Measurements from ENCODE around the gene CUBN. TPM values are rescaled to one million over a fixed set of nuclear protein-coding genes. Genes with fewer than 3 reads are reported as not detected.

The CUBN gene
- total RNA-seq, 1 donor: 3.2 TPM

DNA sequence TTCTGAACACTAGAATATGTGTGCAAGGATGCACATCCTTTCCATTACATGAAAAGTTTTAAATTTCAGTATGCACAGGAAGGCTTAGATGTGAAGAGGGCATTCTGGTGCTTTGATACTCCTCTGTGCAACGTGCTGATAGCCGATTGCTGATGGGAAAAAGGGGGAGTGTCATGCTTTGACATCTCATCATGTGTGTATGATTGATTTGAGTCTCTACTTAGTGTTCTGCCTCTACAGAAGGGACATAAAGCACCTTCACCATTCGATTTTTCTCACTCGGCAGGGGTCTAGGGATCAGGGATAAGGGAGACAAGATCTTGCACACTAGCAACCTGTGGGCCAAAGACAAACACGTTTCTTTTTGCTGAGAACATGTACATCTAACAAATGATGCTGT, 197.7 kb downstream of the CUBN start:
- DNase-seq (ENCODE audit: low read depth in 2 of 3, low spot score in 2 of 3): no peak

DNA sequence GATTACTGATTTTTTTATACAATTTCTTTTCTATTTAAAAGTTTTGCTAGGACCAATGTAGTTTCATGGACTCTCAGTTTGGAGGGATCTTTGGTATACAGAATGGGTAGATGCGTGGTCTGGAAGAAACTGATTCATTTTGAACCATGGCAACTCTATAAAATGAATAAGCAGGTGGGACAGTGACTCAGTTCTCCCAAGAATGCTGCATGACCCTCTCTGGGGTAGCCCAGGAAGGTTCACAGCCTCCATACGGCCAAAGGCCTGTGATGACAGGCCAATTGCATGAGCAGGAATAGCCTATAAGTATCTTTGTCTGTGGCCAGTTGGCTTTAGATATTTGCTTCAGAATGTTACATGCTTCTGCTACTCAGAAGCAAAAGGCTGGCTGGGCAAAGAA, 199.1 kb downstream of the CUBN start:
- DNase-seq (ENCODE audit: low read depth in 2 of 3, low spot score in 2 of 3): no peak

DNA sequence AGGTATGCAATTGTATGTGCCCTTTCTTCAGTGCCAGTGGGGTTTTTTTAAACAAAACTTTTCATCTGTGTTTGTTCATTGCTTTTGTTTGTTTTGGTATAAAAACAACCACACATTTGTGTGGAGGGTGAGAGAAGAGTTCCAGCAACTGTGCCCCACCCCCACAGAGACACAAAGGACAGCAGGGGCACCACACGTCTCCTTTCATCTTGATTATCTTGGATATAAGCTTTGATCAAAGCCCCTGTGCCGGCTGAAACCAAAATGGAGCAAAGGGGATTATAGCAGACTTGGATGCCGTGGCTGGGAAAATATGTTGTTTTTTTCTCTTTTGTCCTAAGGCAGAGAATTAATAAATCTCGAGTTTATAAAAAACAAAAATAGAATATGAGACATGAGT, 200.5 kb downstream of the CUBN start:
- no peak for DNase-seq (ENCODE audit: low read depth in 2 of 3, low spot score in 2 of 3)

DNA sequence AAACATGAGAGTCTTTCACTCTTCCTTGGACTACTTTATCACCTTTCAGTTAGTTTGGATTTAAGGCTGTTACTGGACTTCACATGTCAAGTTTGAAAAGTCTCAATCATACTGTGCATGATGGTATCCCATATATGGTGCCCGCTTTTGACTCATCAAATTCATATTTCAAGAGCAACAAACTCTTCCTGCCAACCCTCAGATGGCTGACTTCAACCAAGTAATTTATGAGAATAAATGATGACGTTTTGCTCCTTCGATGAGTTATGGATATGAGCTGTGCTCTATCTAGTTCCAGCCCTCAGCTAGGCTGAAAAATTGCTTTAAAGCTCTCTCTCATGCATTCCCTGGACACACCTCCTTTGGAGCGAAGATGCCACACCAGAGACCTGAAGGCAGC, 202.1 kb downstream of the CUBN start:
- DNase-seq (ENCODE audit: low read depth in 2 of 3, low spot score in 2 of 3): no peak

DNA sequence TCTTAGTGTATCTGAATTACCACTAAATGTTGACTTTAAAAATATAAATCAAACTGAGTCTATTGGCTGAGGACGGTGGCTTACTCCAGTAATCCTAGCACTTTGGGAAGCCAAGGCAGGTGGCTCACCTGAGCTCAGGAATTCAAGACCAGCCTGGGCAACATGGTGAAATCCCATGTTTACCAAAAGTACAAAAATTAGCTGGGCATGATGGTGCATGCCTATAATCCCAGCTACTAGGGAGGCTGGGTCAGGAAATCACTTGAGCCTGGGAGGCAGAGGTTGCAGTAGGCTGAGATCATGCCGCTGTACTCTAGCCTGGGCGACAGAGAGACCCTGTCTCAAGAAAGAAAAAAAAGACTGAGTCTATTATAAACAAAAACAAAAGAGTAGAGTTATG, 205.9 kb downstream of the CUBN start:
- no peak for DNase-seq (ENCODE audit: low read depth in 2 of 3, low spot score in 2 of 3)

DNA sequence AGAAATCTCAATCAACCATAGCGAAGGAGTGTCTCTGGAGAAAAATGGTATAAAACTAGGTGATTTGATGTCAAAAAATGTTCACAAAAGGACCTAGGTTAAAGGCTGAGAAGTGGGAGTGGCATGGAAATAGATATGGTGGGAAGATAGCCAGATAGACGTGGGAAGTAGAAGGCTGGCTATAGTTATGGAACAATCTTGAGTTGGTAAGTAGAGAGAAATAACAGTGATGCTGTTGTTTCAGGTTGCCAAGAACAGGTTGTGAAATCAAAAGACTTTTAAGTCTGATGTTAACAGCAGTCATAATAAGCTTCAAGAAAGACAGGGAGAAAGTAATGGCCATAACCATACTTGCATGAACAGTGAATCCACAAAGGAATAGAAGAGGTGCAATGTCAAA, 206.3 kb downstream of the CUBN start:
- DNase-seq (ENCODE audit: low read depth in 2 of 3, low spot score in 2 of 3): no peak

DNA sequence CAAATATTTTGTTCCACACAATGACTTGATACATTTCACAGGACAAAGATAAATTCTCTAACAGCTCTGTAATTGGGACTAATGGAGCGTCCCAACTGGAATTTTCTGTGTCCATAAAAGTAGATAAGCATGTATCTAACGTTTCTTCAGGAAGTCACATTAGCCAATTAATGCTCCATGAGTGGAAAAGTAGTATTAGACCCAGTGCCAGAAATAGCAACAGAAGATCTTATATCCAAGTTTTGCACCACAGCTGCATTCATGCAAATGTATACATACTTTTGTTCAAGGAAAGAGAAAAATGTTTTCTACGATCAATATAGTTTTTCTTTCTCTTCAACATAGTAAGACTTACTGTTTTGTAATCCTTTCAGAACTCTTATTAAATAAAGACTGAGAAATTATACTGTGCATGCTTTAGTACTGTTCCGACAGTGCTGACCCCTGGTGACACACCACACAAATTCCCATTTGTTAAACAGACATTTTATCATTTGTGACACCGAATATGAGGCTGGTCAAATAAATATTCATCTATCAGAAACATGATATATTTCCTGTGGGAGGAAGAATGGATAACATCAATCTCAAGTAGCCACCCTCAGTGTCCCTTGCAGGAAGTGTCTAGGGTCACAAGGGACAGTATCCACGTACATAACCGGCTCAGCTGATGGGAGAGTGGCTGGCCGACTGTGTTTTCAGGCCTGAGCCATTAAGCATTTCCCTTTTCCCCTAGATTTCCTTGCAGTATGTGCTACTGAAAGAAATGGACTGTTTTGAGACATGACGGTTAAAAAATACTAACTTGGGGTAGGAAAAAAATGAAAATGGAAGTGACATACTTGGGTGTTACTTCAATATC, 210.3 kb downstream of the CUBN start:
- DNase-seq (ENCODE audit: low read depth in 2 of 3, low spot score in 2 of 3): no peak

DNA sequence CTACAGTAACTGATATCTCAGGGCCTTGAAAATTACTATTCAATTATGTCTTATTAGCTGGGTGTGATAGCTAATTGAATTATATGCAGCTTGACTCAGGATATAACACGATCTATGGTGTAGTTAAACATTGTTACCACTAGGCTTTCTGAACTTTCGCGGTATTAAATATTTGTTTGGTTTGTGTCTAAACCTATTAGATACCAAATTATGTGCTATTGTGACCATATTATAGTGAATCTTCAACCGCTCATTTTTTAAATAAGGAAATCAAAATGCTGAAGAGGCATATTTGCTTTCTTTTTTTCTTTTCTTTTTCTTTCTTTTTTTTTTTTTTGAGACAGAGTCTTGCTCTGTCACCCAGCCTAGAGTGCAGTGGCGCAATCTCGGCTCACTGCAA, 213.1 kb downstream of the CUBN start:
- DNase-seq (ENCODE audit: low read depth in 2 of 3, low spot score in 2 of 3): no peak

DNA sequence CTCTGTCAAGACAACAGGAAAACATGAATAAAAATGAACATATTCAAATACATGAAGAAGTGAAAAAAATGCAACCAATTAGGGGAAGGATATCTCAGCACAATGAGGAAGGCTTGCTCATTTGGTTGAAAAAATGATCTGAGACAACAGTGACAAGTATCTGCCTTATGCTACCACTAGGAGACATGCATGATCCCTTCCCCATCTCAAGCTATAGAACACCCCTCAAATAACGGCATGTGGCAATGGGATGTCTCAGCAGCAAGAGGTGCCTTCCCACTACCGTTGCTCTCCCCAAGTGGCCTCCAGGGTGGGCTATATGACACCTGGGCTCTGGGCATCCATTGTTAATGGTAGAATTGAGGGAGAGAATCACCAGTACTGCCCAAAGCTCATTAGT, 214.3 kb downstream of the CUBN start:
- peak in 1 of 3 donors; percentile 68 for DNase-seq (ENCODE audit: low read depth in 2 of 3, low spot score in 2 of 3)

DNA sequence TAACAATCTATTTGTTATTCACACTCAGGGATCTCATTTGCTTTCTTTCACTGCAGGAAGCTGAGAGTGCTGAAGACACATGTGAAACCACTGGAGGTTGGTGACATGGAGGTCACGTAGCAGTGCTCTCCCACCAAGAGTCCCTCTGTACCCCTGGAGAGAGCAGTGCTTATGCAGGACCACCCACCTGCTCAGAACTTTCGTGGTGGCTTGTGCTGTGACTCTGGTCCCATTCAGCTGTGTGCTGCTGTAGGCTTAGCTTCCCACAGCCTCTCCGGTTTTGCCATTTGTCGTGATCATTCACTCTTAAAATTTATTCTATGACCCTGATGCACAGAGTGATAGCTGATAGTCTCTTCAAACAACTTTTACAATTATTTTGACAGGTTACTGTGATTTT, 216.3 kb downstream of the CUBN start:
- no peak for DNase-seq (ENCODE audit: low read depth in 2 of 3, low spot score in 2 of 3)

DNA sequence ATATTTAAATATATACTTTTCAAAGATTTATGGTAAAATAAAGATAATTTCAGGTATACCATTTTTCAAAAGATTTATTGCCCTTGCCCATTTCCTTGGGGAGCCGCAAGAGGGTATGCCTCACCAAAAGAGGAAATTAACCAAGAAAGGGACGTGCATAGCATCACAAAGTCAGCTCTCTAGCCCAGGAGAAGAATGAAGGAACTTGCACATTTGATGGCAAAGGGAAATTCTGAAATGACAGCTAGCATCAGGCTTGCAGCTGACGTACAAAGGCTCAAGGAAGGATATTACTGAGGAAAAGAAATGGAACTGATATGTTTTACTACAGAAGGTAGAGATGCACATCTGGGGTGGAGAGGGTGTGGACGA, 218.8 kb downstream of the CUBN start:
- DNase-seq (ENCODE audit: low read depth in 2 of 3, low spot score in 2 of 3): peak in 2 of 3 donors; percentile 52 to 78

DNA sequence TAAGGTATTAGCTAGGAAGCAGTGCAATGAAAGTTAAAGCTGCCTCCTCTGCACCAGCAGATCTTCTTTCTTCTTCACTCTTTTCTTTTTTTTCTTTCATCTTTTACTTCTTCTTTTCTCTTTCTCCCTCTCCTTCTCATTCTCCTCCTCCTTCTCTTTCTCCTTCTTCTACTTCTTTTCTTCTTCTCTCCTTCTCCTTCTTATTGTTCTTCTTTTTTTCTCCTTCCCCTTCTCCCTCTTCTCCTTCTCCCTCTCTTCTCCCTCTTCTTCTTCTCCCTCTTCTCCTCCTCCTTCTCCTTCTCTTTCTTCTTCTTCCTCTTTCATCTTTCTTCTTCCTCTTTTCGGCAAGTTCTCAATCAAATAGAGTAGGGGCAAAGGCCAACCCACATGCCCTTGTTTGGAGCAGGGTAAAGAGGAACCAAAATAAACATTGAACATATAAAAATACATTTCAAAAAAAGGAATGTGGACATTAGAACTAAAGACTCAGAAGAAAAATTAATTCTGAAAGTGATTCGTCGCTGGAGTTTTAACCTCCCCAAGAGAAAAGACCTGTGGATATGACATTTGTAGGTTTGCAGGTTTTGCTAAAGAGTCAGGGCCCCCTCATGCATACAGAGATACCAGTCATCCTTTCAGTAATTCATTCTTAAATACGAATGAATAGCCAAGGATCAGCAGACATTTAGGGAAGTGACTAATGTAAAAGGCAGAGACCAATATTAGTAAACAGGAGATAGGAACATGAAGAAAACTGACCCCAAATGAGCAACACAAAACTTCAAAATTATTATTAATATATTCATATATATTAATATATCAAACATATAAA, 219.4 kb downstream of the CUBN start:
- DNase-seq (ENCODE audit: low read depth in 2 of 3, low spot score in 2 of 3): peak in 1 of 3 donors; percentile 73

DNA sequence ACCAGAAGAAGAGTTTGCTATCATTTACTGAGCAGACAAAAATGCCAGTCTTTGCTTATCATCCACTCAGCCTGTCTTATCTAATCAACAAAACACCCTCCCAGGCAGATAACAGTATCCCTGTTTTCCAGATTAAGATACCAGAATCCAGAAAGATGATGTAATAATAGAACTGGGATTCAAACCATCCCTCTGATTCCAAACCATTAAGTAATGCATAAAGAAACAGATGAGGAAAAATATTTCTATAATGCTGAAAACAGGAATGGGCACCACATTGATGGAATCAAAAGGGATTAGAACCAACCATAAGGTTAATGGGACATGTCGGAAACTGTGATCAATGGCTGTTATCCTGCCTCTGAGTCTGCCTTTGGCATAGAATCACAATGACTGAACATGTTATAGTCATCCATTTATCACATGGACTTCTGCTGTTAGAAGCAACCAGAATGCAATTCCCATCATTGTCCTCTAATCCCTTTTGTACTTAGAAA, 220.3 kb downstream of the CUBN start:
- DNase-seq (ENCODE audit: low read depth in 2 of 3, low spot score in 2 of 3): no peak

DNA sequence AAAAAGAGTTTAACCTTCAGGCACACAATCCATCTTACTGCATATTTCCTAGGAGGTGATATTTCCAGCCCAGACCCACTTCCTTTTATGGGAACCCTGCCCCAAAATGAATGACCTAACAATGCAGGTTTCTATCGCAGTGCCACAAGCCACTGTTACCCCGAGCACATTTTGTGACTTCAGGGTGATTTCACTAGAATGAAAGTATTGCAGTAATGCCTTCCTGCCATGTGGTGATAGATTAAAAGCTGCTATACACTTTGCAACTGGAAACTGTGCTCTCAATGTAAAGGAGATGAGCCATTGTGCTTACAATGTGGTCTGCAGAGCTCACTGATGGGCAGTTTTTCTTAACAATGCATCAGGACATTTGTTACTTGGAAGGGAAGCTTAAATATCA, 221.9 kb downstream of the CUBN start:
- DNase-seq (ENCODE audit: low read depth in 2 of 3, low spot score in 2 of 3): peak in 1 of 3 donors; percentile 25

DNA sequence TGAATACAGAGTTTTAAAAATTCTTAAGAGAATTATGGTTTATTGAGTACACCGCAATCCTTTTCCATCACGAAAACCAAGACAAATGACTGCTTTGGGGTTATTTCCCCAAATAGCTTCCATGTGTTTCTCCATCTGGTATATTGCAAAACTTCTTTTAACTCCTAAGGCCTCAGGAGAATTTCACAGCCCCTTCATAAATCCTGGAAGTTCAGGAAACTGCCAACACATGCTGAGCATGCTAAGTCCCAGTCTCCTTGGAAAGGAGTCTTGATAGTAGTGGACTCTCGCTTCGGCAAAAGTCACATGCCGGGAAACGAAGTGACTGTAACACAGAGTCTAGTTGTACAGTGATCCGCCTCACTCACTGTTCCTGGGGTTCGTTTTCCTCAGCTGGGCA, 224.3 kb downstream of the CUBN start:
- no peak for DNase-seq (ENCODE audit: low read depth in 2 of 3, low spot score in 2 of 3)

DNA sequence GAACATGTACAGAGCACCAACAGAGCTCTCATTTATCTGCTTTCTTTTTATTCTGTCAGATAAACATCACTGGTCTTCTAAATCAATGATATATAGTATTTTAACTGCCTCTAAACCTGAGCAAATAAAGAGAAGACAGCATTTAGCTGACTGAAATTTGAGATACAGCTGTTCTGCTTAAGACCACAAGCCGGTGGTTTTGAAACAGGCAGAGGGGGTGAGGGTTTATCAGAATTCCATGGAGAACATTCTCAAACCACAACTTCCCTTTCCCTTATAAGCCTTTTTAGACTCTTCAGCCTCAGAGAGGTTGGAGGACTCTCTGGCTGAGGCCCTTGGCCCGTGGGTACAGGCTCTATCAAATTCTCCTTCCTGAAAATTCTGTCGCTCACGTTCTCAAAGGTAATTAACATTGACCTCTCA, 225.0 kb downstream of the CUBN start:
- peak in 1 of 3 donors; percentile 49 for DNase-seq (ENCODE audit: low read depth in 2 of 3, low spot score in 2 of 3)

DNA sequence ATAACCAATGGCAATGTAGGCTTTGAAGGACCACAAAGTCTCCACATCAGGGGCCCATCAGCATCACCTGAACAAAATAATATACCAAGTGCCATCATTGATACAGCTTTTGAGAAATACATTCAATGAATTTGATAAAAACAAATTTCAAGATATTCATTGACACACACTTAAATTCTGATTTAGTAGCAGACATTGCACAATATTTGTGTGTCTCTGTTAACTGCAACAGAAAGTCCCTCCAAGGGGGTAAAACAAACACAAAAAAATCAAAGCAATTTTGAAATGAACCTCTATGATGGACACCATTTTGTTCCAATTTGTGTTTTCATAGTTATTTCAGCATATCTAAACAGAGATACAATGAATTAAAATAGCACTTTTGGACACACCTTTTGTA, 225.6 kb downstream of the CUBN start:
- no peak for DNase-seq (ENCODE audit: low read depth in 2 of 3, low spot score in 2 of 3)

DNA sequence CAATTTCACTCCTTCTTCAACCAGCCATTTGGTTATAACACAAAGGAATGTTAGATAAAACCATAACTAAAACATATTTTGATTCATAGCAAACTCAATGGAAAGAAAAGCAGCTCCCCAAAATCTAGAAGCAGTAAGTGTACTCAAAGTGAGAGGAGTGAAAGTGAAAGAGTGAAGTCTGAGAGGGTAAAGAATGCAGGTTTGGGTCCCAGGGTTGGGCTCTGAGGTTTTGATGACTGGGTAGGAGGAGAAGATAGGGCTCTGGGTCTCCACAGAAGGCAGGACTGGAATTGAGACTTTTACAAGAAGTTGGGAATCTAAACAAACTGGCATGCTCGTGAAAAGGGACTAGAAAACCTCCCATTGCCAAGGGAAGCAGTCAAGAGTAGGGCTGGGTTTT, 227.0 kb downstream of the CUBN start:
- no peak for DNase-seq (ENCODE audit: low read depth in 2 of 3, low spot score in 2 of 3)

DNA sequence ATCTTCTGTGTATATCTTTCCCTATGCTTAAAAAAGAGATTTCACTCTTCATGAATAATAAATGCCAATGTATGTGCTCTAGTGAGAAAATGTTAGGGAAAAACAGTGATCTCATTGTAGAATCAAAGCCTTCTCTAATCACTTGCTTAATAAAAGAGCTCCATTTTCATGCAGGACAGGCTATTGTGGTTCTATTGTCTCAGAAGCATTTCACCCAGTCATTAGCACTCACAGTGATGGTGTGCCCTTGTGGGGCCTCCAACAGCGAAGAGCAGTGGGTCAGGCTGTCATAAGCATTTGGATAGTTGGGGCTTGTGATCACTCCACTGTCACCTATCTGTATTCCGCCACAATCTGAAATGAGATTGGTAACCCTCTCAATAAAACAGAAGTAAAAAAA, 228.5 kb downstream of the CUBN start:
- no peak for DNase-seq (ENCODE audit: low read depth in 2 of 3, low spot score in 2 of 3)

DNA sequence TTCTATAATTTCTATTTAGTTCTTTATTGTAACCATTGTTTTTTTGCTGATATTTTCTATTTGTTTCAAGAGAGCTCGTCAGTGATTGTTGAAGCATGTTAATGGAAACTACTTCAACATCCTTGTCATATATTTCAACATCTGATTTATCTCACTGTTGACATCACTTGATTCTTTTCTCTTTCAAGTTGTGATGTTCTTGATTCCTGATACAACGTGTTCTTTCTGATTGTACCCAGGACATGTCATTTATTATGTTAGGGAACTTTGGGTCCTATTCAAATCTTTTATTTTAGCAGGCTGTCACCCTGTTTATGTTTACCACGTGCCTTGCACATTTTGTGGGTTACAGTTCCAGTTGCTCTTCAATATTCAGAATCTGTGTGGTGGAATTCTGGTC, 232.6 kb downstream of the CUBN start:
- DNase-seq (ENCODE audit: low read depth in 2 of 3, low spot score in 2 of 3): no peak

DNA sequence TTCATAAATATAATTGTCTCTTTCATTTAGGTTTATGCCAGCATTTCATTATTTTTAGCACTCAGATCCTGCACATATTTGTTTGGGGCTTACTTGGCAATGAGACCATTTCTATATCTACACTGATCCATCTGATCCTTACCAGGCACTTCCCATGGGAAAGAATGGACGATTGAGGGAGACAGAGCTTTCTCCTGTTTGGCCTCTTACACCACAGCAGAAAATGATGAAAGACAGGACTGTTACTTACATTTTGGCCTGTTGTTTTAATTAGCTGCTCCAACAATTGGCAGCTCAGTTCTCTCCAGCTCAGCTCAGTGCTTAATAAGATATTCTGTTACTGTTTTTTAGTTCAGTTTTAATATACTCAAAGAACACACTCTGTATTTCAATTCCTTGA, 234.8 kb downstream of the CUBN start:
- DNase-seq (ENCODE audit: low read depth in 2 of 3, low spot score in 2 of 3): no peak

DNA sequence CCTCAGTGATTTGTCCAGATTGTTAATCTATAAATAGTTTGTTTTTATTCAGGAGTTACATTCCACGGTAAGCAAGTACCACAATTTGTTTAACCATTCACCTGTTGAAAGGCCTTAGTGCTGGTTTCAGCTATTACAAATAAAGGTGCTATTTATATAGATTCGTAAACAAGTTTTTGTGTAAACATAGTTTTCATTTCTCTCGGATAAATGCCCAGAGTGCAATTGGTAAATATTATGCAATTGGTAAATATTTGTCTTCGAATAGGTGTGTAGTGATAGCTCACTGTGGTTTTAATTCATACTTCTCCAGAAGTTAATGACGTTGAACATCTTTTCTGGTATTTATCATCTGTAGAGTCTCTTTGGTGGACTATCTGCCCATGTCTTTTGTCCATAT, 235.9 kb downstream of the CUBN start:
- no peak for DNase-seq (ENCODE audit: low read depth in 2 of 3, low spot score in 2 of 3)
